Heart left ventricle (tissue), 16 donors: ENCODE results near the gene ADGRV1. TPM values are rescaled to one million over a fixed set of nuclear protein-coding genes. Genes with fewer than 3 reads are reported as not detected.

Experiments used
- ATAC-seq, 4 donors: fragments of 200-7000 bp; cut with Tn5 transposase; one replicate each; pipeline ENCODE4 v1.9.1; 2020 to 2022; ENCODE audit warnings: moderate library complexity in 4 of 4, mild to moderate bottlenecking in 3 of 4, moderate number of reproducible peaks in 1 of 4
- DNase-seq, 5 donors: peaks; one replicate each; pipeline ENCODE4 v3.0.0-alpha.2; 2020
- H3K27ac ChIP-seq, 12 donors: fragments of 200-600 bp; sonication (generic) in 4 of 12; one replicate each; pipeline versions ENCODE4 v1.5.0 to v1.8.0; 2016 to 2022; ENCODE audit warnings: mild to moderate bottlenecking in 2 of 12
- H3K27me3 ChIP-seq, 9 donors: fragments of 200-600 bp; sonication (generic) in 2 of 9; one replicate each; pipeline versions ENCODE4 v1.5.1 to v1.8.0; 2016 to 2022; ENCODE audit warnings: mild to moderate bottlenecking in 3 of 9
- H3K36me3 ChIP-seq, 9 donors: fragments of 200-600 bp; sonication (generic) in 2 of 9; one replicate each; pipeline versions ENCODE4 v1.5.0 to v1.8.0; 2018 to 2022; ENCODE audit warnings: mild to moderate bottlenecking in 2 of 9
- H3K4me1 ChIP-seq, 12 donors: fragments of 200-600 bp; sonication (generic) in 4 of 12; one replicate each; pipeline versions ENCODE4 v1.5.0 to v1.8.0; 2016 to 2022; ENCODE audit warnings: mild to moderate bottlenecking in 3 of 12
- H3K4me3 ChIP-seq, 12 donors: fragments of 200-600 bp; sonication (generic) in 4 of 12; one replicate each; pipeline versions ENCODE4 v1.5.0 to v1.8.0; 2017 to 2022; ENCODE audit warnings: mild to moderate bottlenecking in 9 of 12, moderate library complexity in 4 of 12
- H3K9me3 ChIP-seq, 12 donors: fragments of 200-600 bp; sonication (generic) in 4 of 12; one replicate each; pipeline versions ENCODE4 v1.5.0 to v1.8.0; 2016 to 2022; ENCODE audit warnings: mild to moderate bottlenecking in 1 of 12
- POLR2A ChIP-seq, 2 donors: fragments of 450-650 bp; IDR thresholded peaks; one replicate each; pipeline ENCODE4 v1.6.1; 2017; ENCODE audit warnings: antibody characterized with exemption in 2 of 2, mild to moderate bottlenecking in 2 of 2, moderate library complexity in 2 of 2
- WGBS, 4 donors: extraction: QIAGEN DNeasy Blood & Tissue Kit in 2 of 4; methylation state at CpG; one replicate each; pipeline versions ENCODE4 v1.1.5 to v1.1.7; 2013 to 2018; 5-methylcytosine and 5-hydroxymethylcytosine counted together
- intact Hi-C, 10 donors: fragments of 100-400 bp; cut with DNase I; formaldehyde crosslinking; loops; one replicate each; pipeline versions ENCODE4 v1.11.1 to v1.14.2; 2022
- polyA plus RNA-seq, 2 donors: library from polyadenylated mRNA; stranded (reverse); fragments of 200-250 nt; gene quantifications; one replicate each; pipeline ENCODE4 v1.2.3, GENCODE V29; 2013
- total RNA-seq, 9 donors: library from RNA; depleted of rRNA in 2 of 9; stranded (reverse); fragments of >200 nt in 2 of 9; fragmentation: NEBNext Ultra II Directional in 3 of 9; extraction: Animal tissue kit (Norgen Biotek cat#: 25700) in 3 of 9; gene quantifications; one replicate each; pipeline versions ENCODE4 v1.1.0 to v1.2.4, GENCODE V29; 2016 to 2023
- TF ChIP-seq, protein P1 (sequence below), 12 donors: fragments of 200-600 bp; sonication (generic) in 4 of 12; IDR thresholded peaks; one replicate each; pipeline versions ENCODE4 v1.5.0 to v1.8.0; 2018 to 2022; ENCODE audit warnings: antibody characterized with exemption in 12 of 12, mild to moderate bottlenecking in 5 of 12
- donor health status: ischemic (EF 13 %, LVEDD 7.1; RV severe dilation, severe dysfunction).
- donor health status: healthy with polysubstance abuse.
- donor health status: DM: no; HTN: yes; CAD: no.
- donor health status: DM: no; HTN: no; CAD: no.
- donor health status: ischemic (EF 25% LVEDD 6.9; RV normal size, moderate dysfunction).
- donor health status: ischemic (EF 25% LVEDD 5.7; RV mildly dilated, moderate dysfunction).
- donor health status: healthy.
- donor health status: DM: yes; HTN: yes; CAD: no.
- donor health status: ischemic (EF 35%, LVEDD 5.7; RV mildly dilated, moderate dysfunction).
- donor health status: nonischemic (EF 11% LVEDD 7.7; RV severe dilation, severe dysfunction).
- donor health status: DM: yes; HTN: yes; CAD: no.
- donor health status: PGD.
- donor health status: ischemic (EF 29% LVEDD 5.4; RV normal size, mild dysfunction).
- donor health status: nonischemic (EF 23%, LVEDD 6.1; RV moderate dilation, normal function).

Gene ADGRV1
- total and polyA plus RNA-seq, 11 donors = 0.25 to 0.29 TPM; not detected in 9

- Histone ChIP-seq H3K27me3 (peaks cover 0 to 3% (median 0%) of the 10 kb centered on the region in 9 donors), H3K4me3 (no peak overlapping the region), H3K9me3 (no peaks in the 10 kb centered on the region), H3K27ac (no peak overlapping the region), H3K36me3 (no peaks in the 10 kb centered on the region), H3K4me1 (no peaks in the 10 kb centered on the region)
- WGBS, 4 donors = 83 to 92% (median 85%) methylated on average over 6 of the region's 6 CpGs
- intact Hi-C loops = no loop called here
- DNase-seq (no peak), ATAC-seq (no peak)
- TF ChIP-seq, protein P1, sequence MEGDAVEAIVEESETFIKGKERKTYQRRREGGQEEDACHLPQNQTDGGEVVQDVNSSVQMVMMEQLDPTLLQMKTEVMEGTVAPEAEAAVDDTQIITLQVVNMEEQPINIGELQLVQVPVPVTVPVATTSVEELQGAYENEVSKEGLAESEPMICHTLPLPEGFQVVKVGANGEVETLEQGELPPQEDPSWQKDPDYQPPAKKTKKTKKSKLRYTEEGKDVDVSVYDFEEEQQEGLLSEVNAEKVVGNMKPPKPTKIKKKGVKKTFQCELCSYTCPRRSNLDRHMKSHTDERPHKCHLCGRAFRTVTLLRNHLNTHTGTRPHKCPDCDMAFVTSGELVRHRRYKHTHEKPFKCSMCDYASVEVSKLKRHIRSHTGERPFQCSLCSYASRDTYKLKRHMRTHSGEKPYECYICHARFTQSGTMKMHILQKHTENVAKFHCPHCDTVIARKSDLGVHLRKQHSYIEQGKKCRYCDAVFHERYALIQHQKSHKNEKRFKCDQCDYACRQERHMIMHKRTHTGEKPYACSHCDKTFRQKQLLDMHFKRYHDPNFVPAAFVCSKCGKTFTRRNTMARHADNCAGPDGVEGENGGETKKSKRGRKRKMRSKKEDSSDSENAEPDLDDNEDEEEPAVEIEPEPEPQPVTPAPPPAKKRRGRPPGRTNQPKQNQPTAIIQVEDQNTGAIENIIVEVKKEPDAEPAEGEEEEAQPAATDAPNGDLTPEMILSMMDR (IDR thresholded peaks at IDR 0.05) = no peak
- no peak for TF ChIP-seq POLR2A (IDR thresholded peaks at IDR 0.05)
These were observed 80.3 kb downstream of the ADGRV1 start for GRCh38 chr5:90638878-90639277.

DNA sequence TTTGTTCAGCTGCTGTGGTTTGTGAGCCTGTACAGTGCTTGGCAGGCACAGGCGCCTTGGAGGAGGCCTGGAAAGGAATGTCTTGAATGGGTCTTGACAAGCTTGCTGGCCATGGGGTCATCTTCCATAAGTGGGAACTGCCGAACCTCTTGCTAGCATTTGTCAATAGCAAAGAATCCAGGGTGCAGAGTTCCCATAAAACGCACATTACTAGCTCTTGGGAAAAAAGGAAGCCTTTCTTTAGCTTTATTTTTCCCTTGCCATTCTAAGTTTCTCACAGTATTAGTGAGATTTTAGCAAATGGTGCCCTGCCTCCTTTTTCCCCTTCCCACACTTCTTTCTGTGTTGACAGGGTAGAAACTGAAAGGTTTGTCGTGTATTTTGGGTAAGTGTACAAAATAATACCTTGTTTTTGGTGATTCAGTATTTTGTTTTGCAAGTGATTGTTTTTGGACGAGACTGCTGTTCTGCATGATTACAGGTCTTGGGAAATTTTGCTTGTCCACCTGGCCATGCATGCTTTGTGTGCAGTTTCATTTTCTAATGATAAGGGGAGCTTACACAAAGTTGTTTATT is 82.0 kb downstream of the ADGRV1 start:
- TF ChIP-seq POLR2A (IDR thresholded peaks at IDR 0.05) = no peak
- TF ChIP-seq, protein P1 (IDR thresholded peaks at IDR 0.05) = no peak
- Histone ChIP-seq H3K4me3 (no peak overlapping the region), H3K27ac (no peak overlapping the region), H3K4me1 (peaks cover 0 to 4% (median 0%) of the 10 kb centered on the region in 12 donors), H3K36me3 (no peaks in the 10 kb centered on the region), H3K27me3 (no peaks in the 10 kb centered on the region), H3K9me3 (no peaks in the 10 kb centered on the region)
- no peak for ATAC-seq
- DNase-seq = no peak
- intact Hi-C loops = no loop called here
- 61 to 71% (median 70%) methylated on average over 5 of the region's 5 CpGs for WGBS, 4 donors

DNA sequence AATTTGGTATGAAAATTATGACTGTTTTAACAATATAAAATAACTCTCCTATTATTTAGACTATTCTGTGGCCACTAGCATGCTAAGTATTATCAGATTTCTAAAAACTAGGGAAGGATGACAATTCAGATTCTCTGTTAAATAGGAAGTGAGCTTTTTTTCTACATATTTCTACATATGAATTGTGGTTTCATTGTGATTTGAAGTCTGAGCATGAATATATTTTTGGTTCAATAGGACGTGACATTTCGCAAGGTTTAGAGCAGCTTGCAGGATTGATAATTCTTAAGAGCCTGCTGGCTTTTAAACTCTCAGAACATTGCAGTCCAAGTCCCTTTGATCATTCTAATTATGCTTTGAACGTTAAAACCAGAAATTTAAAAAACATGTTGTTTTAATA is 82.9 kb downstream of the ADGRV1 start:
- no peaks in the 10 kb centered on the region for H3K36me3 ChIP-seq
- H3K9me3 ChIP-seq = no peaks in the 10 kb centered on the region
- 52 to 65% (median 57%) methylated on average over 3 of the region's 3 CpGs for WGBS, 4 donors
- H3K27ac ChIP-seq = no peak overlapping the region
- no peak overlapping the region for H3K4me3 ChIP-seq
- no peak for TF ChIP-seq POLR2A (IDR thresholded peaks at IDR 0.05)
- TF ChIP-seq, protein P1 (IDR thresholded peaks at IDR 0.05) = no peak
- ATAC-seq (no peak), DNase-seq (no peak)
- H3K27me3 ChIP-seq = no peaks in the 10 kb centered on the region
- peaks cover 0 to 4% (median 0%) of the 10 kb centered on the region in 12 donors for H3K4me1 ChIP-seq
- intact Hi-C loops = no loop called here

DNA sequence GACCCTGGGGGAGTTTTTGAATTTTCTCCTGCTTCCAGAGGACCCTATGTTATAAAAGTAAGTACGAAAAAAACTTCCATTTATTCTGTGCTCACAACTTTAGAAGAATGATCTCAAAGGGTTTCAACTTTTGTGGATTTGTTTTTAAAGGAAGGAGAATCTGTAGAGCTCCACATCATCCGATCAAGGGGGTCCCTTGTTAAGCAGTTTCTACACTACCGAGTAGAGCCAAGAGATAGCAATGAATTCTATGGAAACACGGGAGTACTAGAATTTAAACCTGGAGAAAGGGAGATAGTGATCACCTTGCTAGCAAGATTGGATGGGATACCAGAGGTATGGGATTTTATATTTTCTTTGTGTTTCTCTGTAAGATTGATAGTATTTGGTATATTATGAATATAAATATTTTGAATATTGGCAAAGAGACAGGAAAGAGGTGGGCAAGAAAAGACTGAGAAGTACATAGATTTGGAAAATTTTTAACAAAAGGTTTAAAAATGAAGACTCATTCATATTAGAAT is 84.2 kb downstream of the ADGRV1 start:
- DNase-seq (no peak), ATAC-seq (no peak)
- Histone ChIP-seq H3K4me3 (no peak overlapping the region), H3K27ac (no peak overlapping the region), H3K27me3 (no peaks in the 10 kb centered on the region), H3K36me3 (no peaks in the 10 kb centered on the region), H3K4me1 (peaks cover 0 to 4% (median 0%) of the 10 kb centered on the region in 12 donors), H3K9me3 (no peaks in the 10 kb centered on the region)
- TF ChIP-seq, protein P1 (IDR thresholded peaks at IDR 0.05) = no peak
- no peak for TF ChIP-seq POLR2A (IDR thresholded peaks at IDR 0.05)
- intact Hi-C loops = no loop called here
- WGBS, 4 donors = 68 to 78% (median 76%) methylated on average over 4 of the region's 4 CpGs
